Neuronal stem cell (in vitro differentiated cells): Measurements from ENCODE around the gene TIMM21.
A peak's percentile ranks its signal among the peaks of the same experiment; 100 is the strongest.

Experiments used
- DNase-seq: peaks from one replicate; pipeline ENCODE4 v3.0.0-alpha.2; 2013; ENCODE audit warnings: low spot score
- H2AFZ ChIP-seq: one replicate; pipeline ENCODE4 v1.6.1; 2013; ENCODE audit warnings: mild to moderate bottlenecking, low read length, inconsistent platforms
- H2AK5ac ChIP-seq: 2 replicates; pipeline ENCODE4 v1.6.1; 2013; ENCODE audit warnings: low read depth, mild to moderate bottlenecking, inconsistent platforms, low read length, moderate library complexity, mixed read lengths
- H2BK120ac ChIP-seq: 2 replicates; pipeline ENCODE4 v1.6.1; 2013; ENCODE audit warnings: low read depth, mild to moderate bottlenecking, inconsistent platforms, low read length, moderate library complexity, mixed read lengths
- H2BK12ac ChIP-seq: one replicate; pipeline ENCODE4 v1.6.1; 2013; ENCODE audit warnings: low read length, inconsistent platforms
- H2BK15ac ChIP-seq: 2 replicates; pipeline ENCODE4 v1.6.1; 2013; ENCODE audit warnings: mild to moderate bottlenecking, low read length, inconsistent platforms, mixed read lengths
- H2BK5ac ChIP-seq: one replicate; pipeline ENCODE4 v1.6.1; 2013; ENCODE audit warnings: inconsistent platforms, mild to moderate bottlenecking, low read length, moderate library complexity
- H3K14ac ChIP-seq: one replicate; pipeline ENCODE4 v1.6.1; 2013; ENCODE audit warnings: low read length, inconsistent platforms
- H3K18ac ChIP-seq: 2 replicates; pipeline ENCODE4 v1.6.1; 2013; ENCODE audit warnings: low read length, inconsistent platforms
- H3K23ac ChIP-seq: 2 replicates; pipeline ENCODE4 v1.6.1; 2013; ENCODE audit warnings: low read depth, mild to moderate bottlenecking, mixed read lengths, low read length, inconsistent platforms; ENCODE audit not compliant: poor library complexity
- H3K27ac ChIP-seq: replicated peaks from 3 replicates; pipeline ENCODE4 v1.5.1; 2013; ENCODE audit warnings: low read length, inconsistent platforms
- H3K27me3 ChIP-seq, 3 experiments: 2 replicates each; pipeline ENCODE4 v1.6.1; 2013; ENCODE audit warnings: low read length in 3 of 3, mild to moderate bottlenecking in 2 of 3, inconsistent platforms in 1 of 3, low read depth in 1 of 3, mixed read lengths in 1 of 3, moderate library complexity in 1 of 3; ENCODE audit not compliant: control insufficient read depth in 3 of 3, insufficient read depth in 3 of 3
- H3K36me3 ChIP-seq, 2 donors: replicated peaks in 1 of 2; 2 replicates each; pipeline ENCODE4 v1.6.1; 2013; ENCODE audit warnings: low read length in 2 of 2; ENCODE audit not compliant: control insufficient read depth in 2 of 2, insufficient read depth in 2 of 2
- H3K4ac ChIP-seq: 2 replicates; pipeline ENCODE4 v1.6.1; 2013; ENCODE audit warnings: inconsistent platforms, mild to moderate bottlenecking, low read length, moderate library complexity
- H3K4me1 ChIP-seq, 2 donors: 1 replicate in 1 of 2; 2 replicates in 1 of 2; pipeline ENCODE4 v1.6.1; 2013; ENCODE audit warnings: low read length in 2 of 2, low read depth in 1 of 2; ENCODE audit not compliant: control insufficient read depth in 2 of 2, insufficient read depth in 1 of 2
- H3K4me2 ChIP-seq: one replicate; pipeline ENCODE4 v1.6.1; 2013; ENCODE audit warnings: mild to moderate bottlenecking, low read length, inconsistent platforms; ENCODE audit not compliant: insufficient read depth, poor library complexity, severe bottlenecking
- H3K4me3 ChIP-seq, 2 donors: 2 replicates each; pipeline ENCODE4 v1.5.1; 2013; ENCODE audit warnings: low read length in 2 of 2, mild to moderate bottlenecking in 2 of 2, inconsistent platforms in 1 of 2, moderate library complexity in 1 of 2
- H3K79me1 ChIP-seq: one replicate; pipeline ENCODE4 v1.6.1; 2013; ENCODE audit warnings: low read depth, mild to moderate bottlenecking, inconsistent platforms, low read length, moderate library complexity
- H3K9ac ChIP-seq: one replicate; pipeline ENCODE4 v1.6.1; 2013; ENCODE audit warnings: mild to moderate bottlenecking, low read depth, low read length, inconsistent platforms; ENCODE audit not compliant: poor library complexity
- H3K9me3 ChIP-seq, 2 donors: replicated peaks in 1 of 2; 2 replicates each; pipeline versions ENCODE3 to v1.6.1; 2013; ENCODE audit warnings: low read length in 2 of 2, mild to moderate bottlenecking in 2 of 2, inconsistent platforms in 1 of 2, low read depth in 1 of 2, mixed read lengths in 1 of 2, moderate library complexity in 1 of 2; ENCODE audit not compliant: control insufficient read depth in 2 of 2, insufficient read depth in 1 of 2
- H4K8ac ChIP-seq: one replicate; pipeline ENCODE4 v1.6.1; 2013; ENCODE audit warnings: low read depth, mild to moderate bottlenecking, inconsistent platforms, low read length, moderate library complexity
- H4K91ac ChIP-seq: one replicate; pipeline ENCODE4 v1.6.1; 2013; ENCODE audit warnings: low read length, low read depth, mild to moderate bottlenecking, inconsistent platforms; ENCODE audit not compliant: poor library complexity
- WGBS, 2 donors: extraction: QIAGEN DNeasy Blood & Tissue Kit; methylation state at CpG; one replicate each; pipeline ENCODE4 v1.1.7; 2013; ENCODE audit warnings: missing lambda C conversion rate in 2 of 2, mixed read lengths in 1 of 2; ENCODE audit not compliant: insufficient read length in 2 of 2, insufficient replicate concordance in 1 of 2; ENCODE audit errors: extremely low coverage in 2 of 2; 5-methylcytosine and 5-hydroxymethylcytosine counted together

Gene TIMM21

GRCh38 chr18:74198453-74198852 lies 50.1 kb downstream of the TIMM21 start:
- no peak overlapping the region for H3K27ac ChIP-seq

GRCh38 chr18:74200780-74201179 lies 52.5 kb downstream of the TIMM21 start:
- H3K4me1 ChIP-seq = peaks cover 0 to 2% of the 10 kb centered on the region in 2 donors
- H3K9ac ChIP-seq = no peak overlapping the region
- H4K91ac ChIP-seq = no peak overlapping the region
- H3K36me3 ChIP-seq = no peaks in the 10 kb centered on the region
- H3K4ac ChIP-seq = no peak overlapping the region
- no peak overlapping the region for H3K27ac ChIP-seq
- H3K4me3 ChIP-seq = no peak overlapping the region
- no peak overlapping the region for H2AFZ ChIP-seq
- H3K4me2 ChIP-seq = no peak overlapping the region
- H2BK12ac ChIP-seq = no peak overlapping the region
- H4K8ac ChIP-seq = no peak overlapping the region
- H2BK5ac ChIP-seq = no peak overlapping the region
- H3K14ac ChIP-seq = no peak overlapping the region
- no peak overlapping the region for H3K23ac ChIP-seq
- WGBS, 2 donors = no CpG with 5 or more reads among the region's 17 CpGs
- H3K9me3 ChIP-seq = peaks cover 0 to 3% of the 10 kb centered on the region in 2 donors
- H3K18ac ChIP-seq = no peak overlapping the region
- H3K27me3 ChIP-seq = peaks cover 0 to 7% (median 0%) of the 10 kb centered on the region in 3 experiments
- DNase-seq = no peak
- H2BK15ac ChIP-seq = no peak overlapping the region
- no peak overlapping the region for H2BK120ac ChIP-seq
- H2AK5ac ChIP-seq = peak overlapping the region; percentile 22
- no peaks in the 10 kb centered on the region for H3K79me1 ChIP-seq

More at GRCh38 chr18:74198453-74198852, 50.1 kb downstream of the TIMM21 start:
- no peak overlapping the region for H2BK12ac ChIP-seq
- H3K18ac ChIP-seq = peak overlapping the region; percentile 67
- H3K14ac ChIP-seq = no peak overlapping the region
- no peak overlapping the region for H3K4me2 ChIP-seq
- H3K27me3 ChIP-seq = peaks cover 0 to 7% (median 0%) of the 10 kb centered on the region in 3 experiments
- no peaks in the 10 kb centered on the region for H3K79me1 ChIP-seq
- no peak overlapping the region for H2BK120ac ChIP-seq
- no CpG with 5 or more reads among the region's 3 CpGs for WGBS, 2 donors
- peak overlapping the region; percentile 79 for H2BK15ac ChIP-seq
- H4K91ac ChIP-seq = no peak overlapping the region
- H3K9me3 ChIP-seq = no peaks in the 10 kb centered on the region
- no peaks in the 10 kb centered on the region for H3K36me3 ChIP-seq
- DNase-seq = no peak
- H2BK5ac ChIP-seq = no peak overlapping the region
- H3K4ac ChIP-seq = peak overlapping the region; percentile 31
- peak overlapping the region; percentile 61 for H2AK5ac ChIP-seq
- peak overlapping the region; percentile 32 for H3K9ac ChIP-seq
- H3K4me3 ChIP-seq = peak overlapping the region in 1 of 2 donors; percentile 36
- peaks cover 0 to 2% of the 10 kb centered on the region in 2 donors for H3K4me1 ChIP-seq
- H4K8ac ChIP-seq = peak overlapping the region; percentile 84
- H3K23ac ChIP-seq = peak overlapping the region; percentile 77
- H2AFZ ChIP-seq = no peak overlapping the region

- Histone ChIP-seq H3K4ac (no peak overlapping the region), H3K18ac (no peak overlapping the region), H3K9ac (peak overlapping the region; percentile 30), H3K4me3 (peak overlapping the region in 1 of 2 donors; percentile 3), H3K4me2 (no peak overlapping the region), H3K9me3 (peaks cover 0 to 3% of the 10 kb centered on the region in 2 donors), H3K14ac (peak overlapping the region; percentile 67), H3K27me3 (peaks cover 0 to 11% (median 0%) of the 10 kb centered on the region in 3 experiments), H3K36me3 (no peaks in the 10 kb centered on the region), H3K79me1 (no peaks in the 10 kb centered on the region), H2BK5ac (no peak overlapping the region), H2AK5ac (no peak overlapping the region), H4K8ac (no peak overlapping the region), H2BK120ac (no peak overlapping the region), H3K23ac (no peak overlapping the region), H2BK12ac (peak overlapping the region; percentile 81), H3K27ac (no peak overlapping the region), H4K91ac (no peak overlapping the region), H2AFZ (no peak overlapping the region), H3K4me1 (no peaks in the 10 kb centered on the region), H2BK15ac (no peak overlapping the region)
- no peak for DNase-seq
- no CpG with 5 or more reads among the region's 7 CpGs for WGBS, 2 donors
These were observed 55.5 kb downstream of the TIMM21 start for GRCh38 chr18:74203811-74204210.

GRCh38 chr18:74204526-74205152 lies 56.3 kb downstream of the TIMM21 start:
- H3K4me2 ChIP-seq = no peak overlapping the region
- H3K27me3 ChIP-seq = peaks cover 0 to 10% (median 0%) of the 10 kb centered on the region in 3 experiments
- H2BK12ac ChIP-seq = no peak overlapping the region
- H3K23ac ChIP-seq = no peak overlapping the region
- H3K4me1 ChIP-seq = no peaks in the 10 kb centered on the region
- H3K36me3 ChIP-seq = no peaks in the 10 kb centered on the region
- no peak overlapping the region for H3K4ac ChIP-seq
- peaks cover 0 to 3% of the 10 kb centered on the region in 2 donors for H3K9me3 ChIP-seq
- no peak overlapping the region for H3K27ac ChIP-seq
- H2BK120ac ChIP-seq = no peak overlapping the region
- H2AK5ac ChIP-seq = no peak overlapping the region
- no peak overlapping the region for H3K9ac ChIP-seq
- no peak for DNase-seq
- no peak overlapping the region for H4K91ac ChIP-seq
- H2AFZ ChIP-seq = no peak overlapping the region
- H3K4me3 ChIP-seq = no peak overlapping the region
- H4K8ac ChIP-seq = no peak overlapping the region
- no peaks in the 10 kb centered on the region for H3K79me1 ChIP-seq
- no peak overlapping the region for H3K18ac ChIP-seq
- no peak overlapping the region for H2BK5ac ChIP-seq
- 100% methylated on average over 1 of the region's 5 CpGs for WGBS, 2 donors
- H3K14ac ChIP-seq = no peak overlapping the region
- no peak overlapping the region for H2BK15ac ChIP-seq
